ENCODE results near the gene CBL. TPM values are rescaled to one million over a fixed set of nuclear protein-coding genes. Genes with fewer than 3 reads are reported as not detected.

CBL gene
- total RNA-seq, 2 experiments from 2014 or later, result 43.6 to 43.7 TPM

DNA sequence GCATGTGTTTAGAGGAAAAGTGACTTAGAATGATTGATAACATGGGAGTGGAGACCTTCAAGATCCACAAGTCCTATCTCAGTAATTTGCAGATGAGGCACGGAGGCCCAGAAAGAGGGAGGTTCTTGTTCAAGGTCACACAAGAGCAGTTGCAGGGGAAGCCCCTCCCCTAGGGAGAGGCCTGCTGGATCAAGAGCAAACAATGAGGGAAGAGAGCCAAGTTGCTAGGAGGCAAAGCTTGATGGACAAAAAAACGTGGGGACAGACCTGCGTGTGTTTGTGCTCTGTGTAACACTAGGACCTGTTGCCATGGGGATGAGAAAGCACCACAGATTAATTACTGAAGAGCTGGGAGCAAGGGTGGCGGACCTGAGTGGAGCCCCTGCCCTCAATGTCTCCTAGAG is 146.7 kb downstream of the CBL start:
- ChIA-PET POLR2A (no interaction called here), CTCF (interaction anchor here (0.9 to 1.4 kb wide), 4 partner anchors 13 to 122 kb away, joined by 3 to 9 read pairs (median 4); no protein-coding TSS in a partner anchor)
- DNase-seq (no peak), ATAC-seq (no peak)
- Mint-ChIP-seq H3K4me1 (ENCODE audit: low read depth) (peaks cover 20% of the 10 kb centered on the region), H3K9me3 (ENCODE audit: insufficient read depth) (no peaks in the 10 kb centered on the region), H3K27me3 (ENCODE audit: low read depth) (peaks cover 29% of the 10 kb centered on the region), H3K4me3 (no peak overlapping the region), H3K27ac (no peak overlapping the region), H3K36me3 (ENCODE audit: low read depth) (no peaks in the 10 kb centered on the region)

DNA sequence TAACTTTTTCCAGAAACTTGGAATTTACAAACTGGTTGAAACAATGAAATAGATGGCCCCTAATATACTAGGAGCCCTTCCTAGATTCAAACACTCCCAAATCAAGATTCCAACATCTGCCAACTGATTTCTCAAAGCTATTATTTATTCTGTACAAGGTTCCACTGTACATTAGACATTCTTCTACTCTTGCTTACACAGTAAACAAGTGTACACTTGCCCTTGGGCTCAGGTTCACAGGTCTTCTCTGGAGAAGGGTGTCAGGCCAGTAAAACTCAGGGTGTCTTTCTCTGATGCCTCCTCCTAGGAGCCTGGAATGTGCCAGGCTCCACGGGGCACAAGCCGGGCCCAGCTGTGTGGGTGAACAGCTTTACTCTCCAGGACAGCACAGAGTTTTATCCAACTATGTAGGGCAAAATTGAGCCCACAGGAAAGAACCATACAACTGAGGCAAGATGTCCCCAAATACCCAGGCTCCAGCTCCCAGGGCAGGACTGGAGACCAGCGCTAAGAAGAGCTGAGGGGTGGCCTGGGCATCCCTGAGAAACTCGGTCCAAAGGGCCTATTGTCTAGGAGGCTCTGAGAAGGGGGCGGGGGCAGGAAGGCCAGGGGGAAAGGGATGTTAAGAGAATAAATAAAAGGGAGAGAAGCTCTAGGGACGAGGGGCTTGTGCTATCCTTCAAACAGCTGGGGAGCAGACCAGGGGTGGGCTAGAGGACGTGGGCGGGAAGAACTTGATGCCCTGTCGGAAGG is 149.1 kb downstream of the CBL start:
- CTCF ChIA-PET, result interaction anchor here (0.8 to 4.4 kb wide), 22 partner anchors 8 to 374 kb away, joined by 3 to 109 read pairs (median 7); partner anchors contain the start of genes MFRP, NECTIN1 and USP2
- Mint-ChIP-seq H3K4me1 (ENCODE audit: low read depth) (peaks cover 21% of the 10 kb centered on the region), H3K4me3 (no peak overlapping the region), H3K36me3 (ENCODE audit: low read depth) (no peaks in the 10 kb centered on the region), H3K9me3 (ENCODE audit: insufficient read depth) (no peaks in the 10 kb centered on the region), H3K27ac (no peak overlapping the region), H3K27me3 (ENCODE audit: low read depth) (peaks cover 31% of the 10 kb centered on the region)
- POLR2A ChIA-PET, result no interaction called here
- no peak for DNase-seq
- ATAC-seq, result no peak

DNA sequence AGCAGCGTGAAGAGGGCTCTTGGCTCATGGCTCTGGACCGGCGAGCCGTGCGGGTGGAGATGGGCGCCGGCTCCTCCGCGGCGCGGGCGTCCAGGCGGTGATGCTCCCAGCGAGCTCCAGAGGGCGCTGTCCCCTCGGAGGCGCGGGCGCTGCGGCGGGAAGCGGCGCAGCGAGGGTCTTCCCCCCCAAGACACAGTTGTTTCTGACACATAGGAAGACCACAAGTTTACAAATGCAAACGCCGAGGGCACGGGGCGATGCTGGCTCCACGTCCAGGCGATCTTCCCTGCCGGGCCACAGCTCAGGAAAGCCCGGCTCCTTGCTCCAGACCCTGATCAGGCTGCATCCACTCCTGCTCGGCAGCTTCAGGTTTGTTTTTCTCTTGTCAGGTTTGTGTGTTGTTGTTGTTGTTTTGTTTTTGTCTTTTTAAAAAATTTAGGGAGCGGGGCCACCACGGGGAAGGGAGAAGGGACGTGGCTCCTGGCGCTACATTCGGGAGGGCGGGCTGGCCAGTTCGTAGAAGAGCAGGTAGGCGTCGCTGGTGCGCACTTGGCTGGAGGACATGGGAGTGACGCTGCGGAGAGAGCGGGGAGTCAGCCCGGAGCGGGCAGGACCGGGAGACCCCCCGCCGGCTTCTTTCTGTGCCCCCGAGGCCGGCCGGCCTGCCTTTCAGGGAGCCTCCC is 150.4 kb downstream of the CBL start:
- peaks cover 34% of the 10 kb centered on the region for H3K27me3 Mint-ChIP-seq (ENCODE audit: low read depth)

DNA sequence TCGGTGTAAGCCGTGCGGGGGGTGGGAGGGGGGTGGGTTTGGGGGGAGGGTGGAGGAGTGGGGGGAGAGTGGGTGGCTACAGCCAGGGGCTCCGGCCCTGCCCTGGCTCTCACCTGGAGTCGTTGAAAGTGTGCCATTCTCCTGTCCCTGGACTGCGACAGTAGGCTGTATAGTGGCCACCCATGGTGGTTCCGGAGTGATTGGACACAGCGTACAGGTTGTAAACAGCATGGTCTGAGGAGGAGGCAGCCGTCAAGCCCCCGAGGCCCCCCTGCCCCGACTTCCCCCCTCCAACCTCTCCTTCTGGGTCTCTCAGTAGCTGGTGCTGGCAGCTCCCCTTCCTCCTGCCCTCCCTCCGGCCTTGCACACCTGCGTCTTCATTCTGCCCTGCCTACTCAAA is 150.9 kb downstream of the CBL start:
- DNase-seq (no peak), ATAC-seq (no peak)
- Mint-ChIP-seq H3K4me3 (peak overlapping the region; percentile 16), H3K27ac (no peak overlapping the region), H3K9me3 (ENCODE audit: insufficient read depth) (no peaks in the 10 kb centered on the region), H3K4me1 (ENCODE audit: low read depth) (peaks cover 13% of the 10 kb centered on the region), H3K27me3 (ENCODE audit: low read depth) (peaks cover 35% of the 10 kb centered on the region), H3K36me3 (ENCODE audit: low read depth) (no peaks in the 10 kb centered on the region)
- ChIA-PET CTCF (interaction anchor here (1.0 to 4.4 kb wide), 19 partner anchors 7 to 372 kb away, joined by 3 to 109 read pairs (median 10); partner anchors contain the start of genes MFRP, NECTIN1 and USP2), POLR2A (interaction anchor here (1.1 kb wide), 1 partner anchor 117 kb away, joined by 4 read pairs; no protein-coding TSS in a partner anchor)

More for the DNA sequence above, 150.4 kb downstream of the CBL start:
- ChIA-PET CTCF (interaction anchor here (0.7 to 4.4 kb wide), 36 partner anchors 8 to 373 kb away, joined by 3 to 109 read pairs (median 4); partner anchors contain the start of genes C1QTNF5, MFRP, NECTIN1 and USP2), POLR2A (interaction anchor here (0.8 to 1.1 kb wide), 2 partner anchors 25 to 118 kb away, joined by 3 to 4 read pairs; partner anchors contain the start of gene USP2)
- H3K4me1 Mint-ChIP-seq (ENCODE audit: low read depth), result peaks cover 13% of the 10 kb centered on the region
- H3K9me3 Mint-ChIP-seq (ENCODE audit: insufficient read depth), result no peaks in the 10 kb centered on the region
- peak; percentile 81 for DNase-seq
- H3K4me3 Mint-ChIP-seq, result peak overlapping the region; percentile 73
- ATAC-seq, result peak; percentile 96
- peak overlapping the region; percentile 78 for H3K27ac Mint-ChIP-seq
- H3K36me3 Mint-ChIP-seq (ENCODE audit: low read depth), result no peaks in the 10 kb centered on the region

Small RNA genes within 50 kb of the gene (microRNA-seq; reads per million reads assigned to microRNA genes)
- not detected for gene MIR6756

Other genes with a start within 250 kb of the CBL start
- not detected for gene FOXR1, start 234.6 kb upstream of the CBL start, total RNA-seq
- gene CENATAC, start 208.2 kb upstream of the CBL start, total RNA-seq, result 10 to 100 TPM; 39.3 to 41.1 TPM
- gene RPS25, start 188.0 kb upstream of the CBL start, total RNA-seq, result 1,000 to 10,000 TPM; 1,115 to 1,170 TPM
- gene TRAPPC4, start 187.6 kb upstream of the CBL start, total RNA-seq, result 10 to 100 TPM; 58.6 to 65.0 TPM
- 10 to 100 TPM; 22.4 to 26.6 TPM for gene SLC37A4, start 175.5 kb upstream of the CBL start, total RNA-seq
- gene HYOU1, start 149.1 kb upstream of the CBL start, total RNA-seq, result 100 to 1,000 TPM; 133 to 135 TPM
- 10 to 100 TPM; 30.8 to 31.6 TPM for gene VPS11, start 138.5 kb upstream of the CBL start, total RNA-seq
- gene HMBS, start 121.5 kb upstream of the CBL start, total RNA-seq, result 10 to 100 TPM; 31.0 to 32.5 TPM
- gene DPAGT1, start 104.5 kb upstream of the CBL start, total RNA-seq, result 10 to 100 TPM; 52.5 to 57.7 TPM
- gene C2CD2L, start 99.0 kb upstream of the CBL start, total RNA-seq, result 10 to 100 TPM; 33.2 to 35.2 TPM
- 10 to 100 TPM; 36.1 to 40.9 TPM for gene HINFP, start 84.8 kb upstream of the CBL start, total RNA-seq
- gene ABCG4, start 57.3 kb upstream of the CBL start, total RNA-seq, result under 1 TPM in 1 of 2 experiments, not detected in 1; 0.18 TPM
- gene NLRX1, start 37.6 kb upstream of the CBL start, total RNA-seq, result 10 to 100 TPM; 24.6 to 24.8 TPM
- under 1 TPM; 0.18 to 0.63 TPM for gene NHERF4, start 20.9 kb upstream of the CBL start, total RNA-seq
- gene MCAM, start 110.8 kb downstream of the CBL start, total RNA-seq, result 1 to 10 TPM; 2.9 to 4.4 TPM
- gene RNF26, start 128.2 kb downstream of the CBL start, total RNA-seq, result 10 to 100 TPM; 40.5 to 41.8 TPM
- gene C1QTNF5, start 134.5 kb downstream of the CBL start, total RNA-seq, result not detected
- gene MFRP, start 140.4 kb downstream of the CBL start, total RNA-seq, result not detected
- under 1 TPM; 0.55 to 0.68 TPM for gene USP2, start 175.4 kb downstream of the CBL start, total RNA-seq
- gene THY1, start 216.8 kb downstream of the CBL start, total RNA-seq, result not detected

All from activated CD8-positive, alpha-beta T cell treated with anti-CD3 and anti-CD28 coated beads, Interleukin-2, amount 10 ng/mL, durations not matched to agents 7 days and 5 days (primary cell).